SK-N-SH treated with all-trans-retinoic acid at 6 μM for 48 hours (cell line): ENCODE results near the gene PEAK3.

Experiments used
- ATAC-seq: fragments of 200-7000 bp; cut with Tn5 transposase; 3 replicates; pipeline ENCODE4 v1.9.1; 2020; ENCODE audit warnings: mild to moderate bottlenecking, moderate library complexity
- ARNTL ChIP-seq: fragments of 450-650 bp; formaldehyde crosslinking; IDR thresholded peaks from 2 replicates; pipeline ENCODE4 v1.5.0; 2020; ENCODE audit warnings: low read depth, mild to moderate bottlenecking, moderate library complexity, borderline replicate concordance
- CREB5 ChIP-seq: fragments of 250-450 bp; sonication (Bioruptor Pico); IDR thresholded peaks from 2 replicates; pipeline ENCODE4 v1.5.1; 2020; ENCODE audit warnings: low read depth, mild to moderate bottlenecking, moderate library complexity
- CSDC2 ChIP-seq: fragments of 250-450 bp; sonication (Bioruptor Pico); IDR thresholded peaks from 2 replicates; pipeline ENCODE4 v1.5.0; 2020; ENCODE audit warnings: mild to moderate bottlenecking, moderate library complexity
- GLIS3 ChIP-seq: fragments of 250-450 bp; sonication (Bioruptor Pico); IDR thresholded peaks from 2 replicates; pipeline ENCODE4 v1.5.0; 2020; ENCODE audit warnings: mild to moderate bottlenecking, moderate library complexity
- OSR1 ChIP-seq: fragments of 250-450 bp; sonication (Bioruptor Pico); IDR thresholded peaks from 2 replicates; pipeline ENCODE4 v1.8.0; 2022; ENCODE audit warnings: moderate library complexity, mild to moderate bottlenecking, inconsistent platforms
- PPARA ChIP-seq: fragments of 250-450 bp; sonication (Bioruptor Pico); IDR thresholded peaks from 2 replicates; pipeline ENCODE4 v1.5.0; 2020; ENCODE audit warnings: mild to moderate bottlenecking, borderline replicate concordance
- RARB ChIP-seq: fragments of 250-450 bp; sonication (Bioruptor Pico); IDR thresholded peaks from 2 replicates; pipeline ENCODE4 v1.8.0; 2021; ENCODE audit warnings: mild to moderate bottlenecking, moderate library complexity
- SNAI2 ChIP-seq: fragments of 250-450 bp; sonication (Bioruptor Pico); IDR thresholded peaks from 2 replicates; pipeline ENCODE4 v1.5.0; 2020; ENCODE audit warnings: mild to moderate bottlenecking, moderate library complexity
- TCF4 ChIP-seq: fragments of 250-450 bp; sonication (Bioruptor Pico); IDR thresholded peaks from 2 replicates; pipeline ENCODE4 v1.8.0; 2021; ENCODE audit warnings: mild to moderate bottlenecking, moderate library complexity, borderline replicate concordance
- TOX ChIP-seq: fragments of 250-450 bp; sonication (Bioruptor Pico); IDR thresholded peaks from 2 replicates; pipeline ENCODE4 v1.8.0; 2021; ENCODE audit warnings: mild to moderate bottlenecking, moderate library complexity, borderline replicate concordance
- TSHZ2 ChIP-seq: fragments of 250-450 bp; sonication (Bioruptor Pico); IDR thresholded peaks from 2 replicates; pipeline ENCODE4 v1.5.0; 2020; ENCODE audit warnings: mild to moderate bottlenecking, moderate library complexity
- ZFP3 ChIP-seq: fragments of 250-450 bp; sonication (Bioruptor Pico); IDR thresholded peaks from 2 replicates; pipeline ENCODE4 v1.5.0; 2020; ENCODE audit warnings: mild to moderate bottlenecking, moderate library complexity
- ZFP30 ChIP-seq: fragments of 450-650 bp; formaldehyde crosslinking; IDR thresholded peaks from 2 replicates; pipeline ENCODE4 v1.5.0; 2022; ENCODE audit warnings: mild to moderate bottlenecking, moderate library complexity
- ZNF565 ChIP-seq: fragments of 450-650 bp; formaldehyde crosslinking; conservative IDR thresholded peaks from 2 replicates; pipeline ENCODE4 v1.5.0; 2020; ENCODE audit warnings: low read depth, mild to moderate bottlenecking, moderate library complexity
- ZNF70 ChIP-seq: fragments of 450-650 bp; formaldehyde crosslinking; IDR thresholded peaks from 2 replicates; pipeline ENCODE4 v1.5.0; 2020; ENCODE audit warnings: mild to moderate bottlenecking, moderate library complexity
- ZNF8 ChIP-seq: fragments of 450-650 bp; formaldehyde crosslinking; IDR thresholded peaks from 2 replicates; pipeline ENCODE4 v1.5.0; 2020; ENCODE audit warnings: mild to moderate bottlenecking, moderate library complexity
- TF ChIP-seq, protein P1 (sequence below): fragments of 250-450 bp; sonication (Bioruptor Pico); IDR thresholded peaks from 2 replicates; pipeline ENCODE4 v1.8.0; 2020; ENCODE audit warnings: mild to moderate bottlenecking, moderate library complexity, borderline replicate concordance
- TF ChIP-seq, protein P2 (sequence below): fragments of 250-450 bp; sonication (Bioruptor Pico); IDR thresholded peaks from 2 replicates; pipeline ENCODE4 v1.5.1; 2021; ENCODE audit warnings: mild to moderate bottlenecking, moderate library complexity
- TF ChIP-seq, protein P3 (sequence below): fragments of 250-450 bp; sonication (Bioruptor Pico); IDR thresholded peaks from 2 replicates; pipeline ENCODE4 v1.8.0; 2021; ENCODE audit warnings: low read depth, mild to moderate bottlenecking, moderate library complexity, borderline replicate concordance

Gene PEAK3

GRCh38 chr19:2305452-2306280 is 23.7 kb upstream of the PEAK3 start (continued):
- TF ChIP-seq OSR1 (no peak), CREB5 (no peak), TSHZ2 (CRISPR knock-in tag) (no peak)
- TF ChIP-seq, all 23 proteins: peak for 0

DNA sequence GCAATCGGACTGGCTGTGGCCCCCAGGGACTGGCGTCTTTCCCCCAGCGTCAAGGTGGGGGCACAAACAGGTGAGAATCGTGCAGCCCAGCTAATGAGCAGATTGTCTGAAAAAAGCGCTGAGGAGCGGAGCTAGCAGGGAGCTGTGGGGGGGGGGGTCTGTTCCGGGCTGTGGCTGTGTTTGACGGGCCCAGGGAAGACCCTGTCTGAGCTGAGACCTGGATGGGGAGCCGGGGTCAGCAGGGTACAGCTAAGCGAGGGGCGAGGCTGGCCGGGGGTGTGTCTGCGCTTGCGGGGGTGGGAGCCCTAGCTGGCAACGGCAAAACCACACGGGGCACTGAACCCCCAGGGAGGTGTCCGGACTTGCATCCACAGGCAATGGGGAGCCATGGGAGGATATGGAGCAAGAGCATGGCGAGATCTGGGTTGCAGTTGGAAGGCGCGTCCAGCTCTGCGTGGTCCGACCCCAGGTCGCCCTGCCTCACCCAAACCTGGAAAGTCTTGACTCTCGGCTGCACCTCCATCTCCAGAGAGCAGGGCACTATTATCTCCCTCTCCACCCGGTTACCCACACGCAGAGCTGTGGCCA is 21.3 kb upstream of the PEAK3 start:
- ATAC-seq: no peak
- no peak for TF ChIP-seq ZNF70 (CRISPR knock-in tag)
- no peak for TF ChIP-seq ZFP3
- TF ChIP-seq TOX (CRISPR knock-in tag): no peak
- no peak for TF ChIP-seq CREB5
- no peak for TF ChIP-seq TCF4 (CRISPR knock-in tag)
- no peak for TF ChIP-seq GLIS3 (CRISPR knock-in tag)
- TF ChIP-seq, protein P1, sequence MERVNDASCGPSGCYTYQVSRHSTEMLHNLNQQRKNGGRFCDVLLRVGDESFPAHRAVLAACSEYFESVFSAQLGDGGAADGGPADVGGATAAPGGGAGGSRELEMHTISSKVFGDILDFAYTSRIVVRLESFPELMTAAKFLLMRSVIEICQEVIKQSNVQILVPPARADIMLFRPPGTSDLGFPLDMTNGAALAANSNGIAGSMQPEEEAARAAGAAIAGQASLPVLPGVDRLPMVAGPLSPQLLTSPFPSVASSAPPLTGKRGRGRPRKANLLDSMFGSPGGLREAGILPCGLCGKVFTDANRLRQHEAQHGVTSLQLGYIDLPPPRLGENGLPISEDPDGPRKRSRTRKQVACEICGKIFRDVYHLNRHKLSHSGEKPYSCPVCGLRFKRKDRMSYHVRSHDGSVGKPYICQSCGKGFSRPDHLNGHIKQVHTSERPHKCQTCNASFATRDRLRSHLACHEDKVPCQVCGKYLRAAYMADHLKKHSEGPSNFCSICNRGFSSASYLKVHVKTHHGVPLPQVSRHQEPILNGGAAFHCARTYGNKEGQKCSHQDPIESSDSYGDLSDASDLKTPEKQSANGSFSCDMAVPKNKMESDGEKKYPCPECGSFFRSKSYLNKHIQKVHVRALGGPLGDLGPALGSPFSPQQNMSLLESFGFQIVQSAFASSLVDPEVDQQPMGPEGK (CRISPR knock-in tag): no peak
- TF ChIP-seq ZNF565 (CRISPR knock-in tag): no peak
- TF ChIP-seq, protein P2, sequence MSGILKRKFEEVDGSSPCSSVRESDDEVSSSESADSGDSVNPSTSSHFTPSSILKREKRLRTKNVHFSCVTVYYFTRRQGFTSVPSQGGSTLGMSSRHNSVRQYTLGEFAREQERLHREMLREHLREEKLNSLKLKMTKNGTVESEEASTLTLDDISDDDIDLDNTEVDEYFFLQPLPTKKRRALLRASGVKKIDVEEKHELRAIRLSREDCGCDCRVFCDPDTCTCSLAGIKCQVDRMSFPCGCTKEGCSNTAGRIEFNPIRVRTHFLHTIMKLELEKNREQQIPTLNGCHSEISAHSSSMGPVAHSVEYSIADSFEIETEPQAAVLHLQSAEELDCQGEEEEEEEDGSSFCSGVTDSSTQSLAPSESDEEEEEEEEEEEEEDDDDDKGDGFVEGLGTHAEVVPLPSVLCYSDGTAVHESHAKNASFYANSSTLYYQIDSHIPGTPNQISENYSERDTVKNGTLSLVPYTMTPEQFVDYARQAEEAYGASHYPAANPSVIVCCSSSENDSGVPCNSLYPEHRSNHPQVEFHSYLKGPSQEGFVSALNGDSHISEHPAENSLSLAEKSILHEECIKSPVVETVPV (CRISPR knock-in tag): no peak
- TF ChIP-seq SNAI2: no peak
- TF ChIP-seq, protein P3, sequence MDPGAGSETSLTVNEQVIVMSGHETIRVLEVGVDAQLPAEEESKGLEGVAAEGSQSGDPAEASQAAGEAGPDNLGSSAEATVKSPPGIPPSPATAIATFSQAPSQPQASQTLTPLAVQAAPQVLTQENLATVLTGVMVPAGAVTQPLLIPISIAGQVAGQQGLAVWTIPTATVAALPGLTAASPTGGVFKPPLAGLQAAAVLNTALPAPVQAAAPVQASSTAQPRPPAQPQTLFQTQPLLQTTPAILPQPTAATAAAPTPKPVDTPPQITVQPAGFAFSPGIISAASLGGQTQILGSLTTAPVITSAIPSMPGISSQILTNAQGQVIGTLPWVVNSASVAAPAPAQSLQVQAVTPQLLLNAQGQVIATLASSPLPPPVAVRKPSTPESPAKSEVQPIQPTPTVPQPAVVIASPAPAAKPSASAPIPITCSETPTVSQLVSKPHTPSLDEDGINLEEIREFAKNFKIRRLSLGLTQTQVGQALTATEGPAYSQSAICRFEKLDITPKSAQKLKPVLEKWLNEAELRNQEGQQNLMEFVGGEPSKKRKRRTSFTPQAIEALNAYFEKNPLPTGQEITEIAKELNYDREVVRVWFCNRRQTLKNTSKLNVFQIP (CRISPR knock-in tag): no peak
- TF ChIP-seq RARB (CRISPR knock-in tag): no peak
- no peak for TF ChIP-seq PPARA
- no peak for TF ChIP-seq ZNF8
- no peak for TF ChIP-seq ARNTL (CRISPR knock-in tag)
- TF ChIP-seq TSHZ2 (CRISPR knock-in tag): no peak
- TF ChIP-seq CSDC2 (CRISPR knock-in tag): no peak
- no peak for TF ChIP-seq ZFP30 (CRISPR knock-in tag)
- TF ChIP-seq, all 23 proteins: peak for 0
